Liver (tissue), 9 donors: Measurements from ENCODE around the gene MYOG. TPM values are rescaled to one million over a fixed set of nuclear protein-coding genes. Genes with fewer than 3 reads are reported as not detected.

Source experiments
- DNase-seq: peaks from one replicate; pipeline ENCODE4 v3.0.0-alpha.2; 2017; ENCODE audit warnings: low spot score
- H3K27ac ChIP-seq, 2 donors: one replicate each; pipeline ENCODE4 v1.7.0; 2013; ENCODE audit warnings: inconsistent platforms in 2 of 2, low read length in 2 of 2, control low read depth in 1 of 2, low read depth in 1 of 2, mild to moderate bottlenecking in 1 of 2
- H3K27me3 ChIP-seq, 4 donors: one replicate each; pipeline versions ENCODE4 v1.6.1 to v1.7.0; 2013; ENCODE audit warnings: low read length in 3 of 4, inconsistent platforms in 1 of 4, mild to moderate bottlenecking in 1 of 4, moderate library complexity in 1 of 4; ENCODE audit not compliant: control insufficient read depth in 4 of 4, insufficient read depth in 4 of 4
- H3K36me3 ChIP-seq, 4 donors: one replicate each; pipeline versions ENCODE4 v1.6.1 to v1.7.0; 2013; ENCODE audit warnings: low read length in 3 of 4, mild to moderate bottlenecking in 3 of 4, low read depth in 1 of 4, moderate library complexity in 1 of 4; ENCODE audit not compliant: control insufficient read depth in 4 of 4, insufficient read depth in 3 of 4
- H3K4me1 ChIP-seq, 4 donors: one replicate each; pipeline versions ENCODE4 v1.6.1 to v1.7.0; 2013; ENCODE audit warnings: low read length in 3 of 4, mild to moderate bottlenecking in 3 of 4, moderate library complexity in 1 of 4; ENCODE audit not compliant: control insufficient read depth in 4 of 4, insufficient read depth in 4 of 4
- H3K4me3 ChIP-seq, 3 donors: one replicate each; pipeline versions ENCODE4 v1.6.1 to v1.7.0; 2013; ENCODE audit warnings: low read length in 3 of 3, control low read depth in 1 of 3, low read depth in 1 of 3, mild to moderate bottlenecking in 1 of 3
- H3K9ac ChIP-seq, 2 donors: one replicate each; pipeline ENCODE4 v1.7.0; 2013; ENCODE audit warnings: low read length in 2 of 2, mild to moderate bottlenecking in 2 of 2, moderate library complexity in 2 of 2, control low read depth in 1 of 2, low read depth in 1 of 2
- H3K9me3 ChIP-seq, 4 donors: one replicate each; pipeline versions ENCODE4 v1.6.1 to v1.7.0; 2013; ENCODE audit warnings: low read length in 3 of 4; ENCODE audit not compliant: control insufficient read depth in 4 of 4
- ATF3 ChIP-seq: IDR thresholded peaks from 2 replicates; pipeline ENCODE4 v1.6.1; 2016; ENCODE audit warnings: antibody characterized with exemption
- CTCF ChIP-seq: fragments of 150-350 bp; IDR thresholded peaks from 2 replicates; pipeline ENCODE4 v1.5.1; 2017; ENCODE audit warnings: improper control_type of control experiment, low read depth, low read length; ENCODE audit not compliant: missing input control
- EGR1 ChIP-seq, 2 donors: IDR thresholded peaks; 2 replicates each; pipeline ENCODE4 v1.6.1; 2016 to 2018; ENCODE audit warnings: antibody characterized with exemption in 2 of 2, low read depth in 2 of 2
- FOXA1 ChIP-seq: IDR thresholded peaks from 2 replicates; pipeline ENCODE4 v1.6.1; 2016; ENCODE audit warnings: antibody characterized with exemption
- HNF4A ChIP-seq, 2 donors: conservative IDR thresholded peaks; 2 replicates each; pipeline ENCODE4 v1.6.1; 2016; ENCODE audit warnings: antibody characterized with exemption in 2 of 2, mild to moderate bottlenecking in 2 of 2
- JUND ChIP-seq, 2 donors: IDR thresholded peaks; 2 replicates each; pipeline ENCODE4 v1.6.1; 2016; ENCODE audit warnings: antibody characterized with exemption in 2 of 2
- NR2F2 ChIP-seq: IDR thresholded peaks from 2 replicates; pipeline ENCODE4 v1.6.1; 2016; ENCODE audit warnings: antibody characterized with exemption
- RAD21 ChIP-seq, 2 donors: IDR thresholded peaks; 2 replicates each; pipeline ENCODE4 v1.6.1; 2016; ENCODE audit warnings: antibody characterized with exemption in 2 of 2, mild to moderate bottlenecking in 2 of 2
- RXRA ChIP-seq, 2 donors: IDR thresholded peaks; 2 replicates each; pipeline ENCODE4 v1.6.1; 2017 to 2018; ENCODE audit warnings: antibody characterized with exemption in 2 of 2, mild to moderate bottlenecking in 1 of 2
- SP1 ChIP-seq: IDR thresholded peaks from 2 replicates; pipeline ENCODE4 v1.6.1; 2018; ENCODE audit warnings: antibody characterized with exemption, mild to moderate bottlenecking
- TAF1 ChIP-seq: conservative IDR thresholded peaks from 2 replicates; pipeline ENCODE4 v1.6.1; 2016; ENCODE audit warnings: antibody characterized with exemption, mild to moderate bottlenecking
- YY1 ChIP-seq: IDR thresholded peaks from 2 replicates; pipeline ENCODE4 v1.6.1; 2016; ENCODE audit warnings: antibody characterized with exemption, mild to moderate bottlenecking
- ZBTB33 ChIP-seq: IDR thresholded peaks from 2 replicates; pipeline ENCODE4 v1.6.1; 2016; ENCODE audit warnings: antibody characterized with exemption
- WGBS: extraction: QIAGEN DNeasy Blood & Tissue Kit; methylation state at CpG from one replicate; pipeline ENCODE4 v1.1.7; 2013; 5-methylcytosine and 5-hydroxymethylcytosine counted together
- polyA plus RNA-seq, 2 donors: library from polyadenylated mRNA; stranded (reverse) in 1 of 2; unstranded in 1 of 2; fragments of 200-250 nt in 1 of 2; fragments of >200 nt in 1 of 2; fragmentation: Nextera tagmentation in 1 of 2; extraction: Ambion mirVana in 1 of 2; gene quantifications; one replicate each; pipeline versions ENCODE4 v1.2.1 to v1.2.3, GENCODE V29; 2013 to 2015
- total RNA-seq, 2 donors: library from RNA; depleted of rRNA; stranded (reverse); fragments of >200 nt; gene quantifications; one replicate each; pipeline ENCODE4 v1.2.3, GENCODE V29; 2014
- TF ChIP-seq, protein P1 (sequence below): IDR thresholded peaks from 2 replicates; pipeline ENCODE4 v1.6.1; 2016; ENCODE audit warnings: antibody characterized with exemption, mild to moderate bottlenecking
- TF ChIP-seq, protein P2 (sequence below): IDR thresholded peaks from 2 replicates; pipeline ENCODE4 v1.6.1; 2016; ENCODE audit warnings: antibody characterized with exemption
- donor health status: healthy.
- donor health status: healthy.
- donor health status: healthy.
- donor health status: healthy.
- donor health status: healthy.

The MYOG gene
- total and polyA plus RNA-seq, 4 donors = not detected

DNA sequence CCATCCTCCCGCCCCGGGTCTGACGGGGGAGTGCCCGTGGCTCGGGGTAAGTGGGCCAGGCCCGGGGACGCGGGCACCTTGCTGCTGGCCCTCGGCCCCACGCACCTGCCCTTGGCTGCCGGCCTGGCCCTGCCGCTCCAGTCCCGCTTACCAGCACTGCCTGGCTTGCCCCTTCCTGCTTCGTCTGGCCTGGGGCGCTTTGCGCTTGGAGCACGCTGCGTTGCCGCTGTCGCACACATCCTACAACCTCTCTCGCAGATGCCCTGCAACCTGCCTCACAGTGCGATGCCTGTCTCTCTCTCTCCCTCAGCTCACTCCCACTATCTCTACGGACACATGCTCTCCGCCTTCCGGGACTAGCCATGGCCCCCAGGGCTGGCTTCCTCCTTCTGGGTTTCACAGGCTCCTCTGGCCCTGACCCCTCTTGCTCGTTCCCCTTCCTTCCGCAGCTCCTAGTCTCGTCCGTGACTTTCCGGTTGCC is 9.7 kb downstream of the MYOG start:
- H3K4me3 ChIP-seq = peak overlapping the region in 1 of 3 donors; percentile 27
- no peak for DNase-seq

DNA sequence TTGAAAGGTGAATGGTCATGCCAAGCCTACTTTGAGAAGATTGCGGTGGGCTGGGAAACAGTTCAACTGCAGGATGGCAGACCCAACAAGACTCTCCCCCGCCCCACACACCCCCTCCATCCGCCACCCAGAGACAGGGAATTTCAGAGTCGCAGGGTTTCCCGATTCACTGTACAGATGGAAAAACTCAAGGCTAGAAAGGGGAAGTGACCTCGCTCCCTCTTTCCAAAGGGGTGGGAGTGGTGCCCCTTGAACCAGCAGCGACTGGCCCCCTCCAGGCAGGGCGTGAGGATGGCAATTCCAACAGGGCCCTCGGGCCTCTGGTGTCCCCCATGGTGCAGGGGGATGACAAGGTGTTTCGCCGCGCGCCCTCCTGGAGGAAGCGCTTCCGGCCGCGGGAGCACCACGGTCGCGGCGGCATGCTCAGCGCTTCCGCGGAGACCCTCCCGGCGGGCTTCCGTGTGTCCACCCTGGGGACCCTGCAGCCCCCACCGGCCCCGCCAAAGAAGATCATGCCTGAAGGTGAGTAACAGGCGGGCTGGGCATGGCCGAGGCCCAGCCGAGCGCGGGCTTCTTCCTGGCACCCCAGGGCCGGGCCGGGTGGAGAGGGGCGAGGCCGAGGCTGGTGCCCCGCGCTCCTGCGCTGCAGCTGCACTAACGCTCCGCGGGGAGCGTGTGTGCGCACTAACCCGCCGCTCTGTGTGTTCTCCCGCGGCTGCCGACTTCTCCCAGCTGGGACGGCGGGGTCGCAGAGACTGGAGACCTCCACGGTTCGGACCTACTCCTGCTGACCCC is 10.4 kb downstream of the MYOG start:
- Histone ChIP-seq H3K9me3 (no peaks in the 10 kb centered on the region), H3K36me3 (no peaks in the 10 kb centered on the region), H3K27me3 (peaks cover 0 to 6% (median 0%) of the 10 kb centered on the region in 4 donors), H3K4me1 (peaks cover 0 to 8% (median 2%) of the 10 kb centered on the region in 4 donors), H3K9ac (no peak overlapping the region), H3K4me3 (peak overlapping the region in 1 of 3 donors; percentile 27), H3K27ac (no peak overlapping the region)
- DNase-seq = no peak
- 20% methylated on average over 56 of the region's 56 CpGs for WGBS
- TF ChIP-seq, protein P1, sequence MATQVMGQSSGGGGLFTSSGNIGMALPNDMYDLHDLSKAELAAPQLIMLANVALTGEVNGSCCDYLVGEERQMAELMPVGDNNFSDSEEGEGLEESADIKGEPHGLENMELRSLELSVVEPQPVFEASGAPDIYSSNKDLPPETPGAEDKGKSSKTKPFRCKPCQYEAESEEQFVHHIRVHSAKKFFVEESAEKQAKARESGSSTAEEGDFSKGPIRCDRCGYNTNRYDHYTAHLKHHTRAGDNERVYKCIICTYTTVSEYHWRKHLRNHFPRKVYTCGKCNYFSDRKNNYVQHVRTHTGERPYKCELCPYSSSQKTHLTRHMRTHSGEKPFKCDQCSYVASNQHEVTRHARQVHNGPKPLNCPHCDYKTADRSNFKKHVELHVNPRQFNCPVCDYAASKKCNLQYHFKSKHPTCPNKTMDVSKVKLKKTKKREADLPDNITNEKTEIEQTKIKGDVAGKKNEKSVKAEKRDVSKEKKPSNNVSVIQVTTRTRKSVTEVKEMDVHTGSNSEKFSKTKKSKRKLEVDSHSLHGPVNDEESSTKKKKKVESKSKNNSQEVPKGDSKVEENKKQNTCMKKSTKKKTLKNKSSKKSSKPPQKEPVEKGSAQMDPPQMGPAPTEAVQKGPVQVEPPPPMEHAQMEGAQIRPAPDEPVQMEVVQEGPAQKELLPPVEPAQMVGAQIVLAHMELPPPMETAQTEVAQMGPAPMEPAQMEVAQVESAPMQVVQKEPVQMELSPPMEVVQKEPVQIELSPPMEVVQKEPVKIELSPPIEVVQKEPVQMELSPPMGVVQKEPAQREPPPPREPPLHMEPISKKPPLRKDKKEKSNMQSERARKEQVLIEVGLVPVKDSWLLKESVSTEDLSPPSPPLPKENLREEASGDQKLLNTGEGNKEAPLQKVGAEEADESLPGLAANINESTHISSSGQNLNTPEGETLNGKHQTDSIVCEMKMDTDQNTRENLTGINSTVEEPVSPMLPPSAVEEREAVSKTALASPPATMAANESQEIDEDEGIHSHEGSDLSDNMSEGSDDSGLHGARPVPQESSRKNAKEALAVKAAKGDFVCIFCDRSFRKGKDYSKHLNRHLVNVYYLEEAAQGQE = no peak
- TF ChIP-seq, protein P2, sequence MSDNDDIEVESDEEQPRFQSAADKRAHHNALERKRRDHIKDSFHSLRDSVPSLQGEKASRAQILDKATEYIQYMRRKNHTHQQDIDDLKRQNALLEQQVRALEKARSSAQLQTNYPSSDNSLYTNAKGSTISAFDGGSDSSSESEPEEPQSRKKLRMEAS = no peak
- no peak for TF ChIP-seq SP1
- TF ChIP-seq YY1 = no peak
- no peak for TF ChIP-seq CTCF
- no peak for TF ChIP-seq RAD21 (IDR thresholded peaks at IDR 0.05)
- TF ChIP-seq ATF3 = no peak
- no peak for TF ChIP-seq FOXA1
- TF ChIP-seq RXRA (IDR thresholded peaks at IDR 0.05) = no peak
- TF ChIP-seq JUND (IDR thresholded peaks at IDR 0.05) = no peak
- no peak for TF ChIP-seq TAF1
- no peak for TF ChIP-seq ZBTB33
- no peak for TF ChIP-seq HNF4A (conservative IDR thresholded peaks at IDR 0.05)

More for the DNA sequence above, 9.7 kb downstream of the MYOG start:
- H3K36me3 ChIP-seq = no peaks in the 10 kb centered on the region
- peaks cover 0 to 8% (median 2%) of the 10 kb centered on the region in 4 donors for H3K4me1 ChIP-seq
- peaks cover 0 to 6% (median 0%) of the 10 kb centered on the region in 4 donors for H3K27me3 ChIP-seq
- H3K27ac ChIP-seq = no peak overlapping the region
- no peak overlapping the region for H3K9ac ChIP-seq
- TF ChIP-seq EGR1 (IDR thresholded peaks at IDR 0.05; ENCODE audit: low read depth in 2 of 2) = no peak
- TF ChIP-seq NR2F2 = peak; percentile 64
- 42% methylated on average over 30 of the region's 30 CpGs for WGBS
- no peaks in the 10 kb centered on the region for H3K9me3 ChIP-seq
